KMS-11 (cell line): Measurements from ENCODE around the gene ERC2.
A peak's percentile ranks its signal among the peaks of the same experiment; 100 is the strongest.

Experiments
- H2AFZ ChIP-seq: fragments of 200-600 bp; sonication (generic); 2 replicates; pipeline ENCODE4 v1.6.1; 2016; ENCODE audit warnings: antibody characterized with exemption, mixed run types, low read depth
- H3K27ac ChIP-seq: fragments of 200-600 bp; sonication (generic); 2 replicates; pipeline ENCODE4 v1.6.1; 2016; ENCODE audit warnings: mild to moderate bottlenecking, mixed run types
- H3K27me3 ChIP-seq: fragments of 200-600 bp; sonication (generic); 2 replicates; pipeline ENCODE4 v1.6.1; 2017; ENCODE audit warnings: mild to moderate bottlenecking, low read depth, mixed run types, moderate library complexity; ENCODE audit not compliant: insufficient read depth
- H3K36me3 ChIP-seq: fragments of 200-600 bp; sonication (generic); 2 replicates; pipeline ENCODE4 v1.6.1; 2017; ENCODE audit warnings: mild to moderate bottlenecking, mixed run types; ENCODE audit not compliant: insufficient read depth
- H3K4me1 ChIP-seq: fragments of 200-600 bp; sonication (generic); 2 replicates; pipeline ENCODE4 v1.6.1; 2016; ENCODE audit warnings: mild to moderate bottlenecking, low read depth, mixed run types; ENCODE audit not compliant: poor library complexity, severe bottlenecking
- H3K4me2 ChIP-seq: fragments of 200-600 bp; sonication (generic); 2 replicates; pipeline ENCODE4 v1.7.0; 2016; ENCODE audit warnings: mild to moderate bottlenecking, mixed run types
- H3K4me3 ChIP-seq: fragments of 200-600 bp; sonication (generic); IDR thresholded peaks from 2 replicates; pipeline ENCODE4 v1.6.1; 2017; ENCODE audit warnings: low read depth, low read length, mixed read lengths; ENCODE audit not compliant: insufficient read depth
- H3K79me2 ChIP-seq: fragments of 200-600 bp; sonication (generic); 2 replicates; pipeline ENCODE4 v1.6.1; 2016; ENCODE audit warnings: low read depth, mixed run types; ENCODE audit not compliant: insufficient read depth
- H3K9ac ChIP-seq: fragments of 200-600 bp; sonication (generic); 2 replicates; pipeline ENCODE4 v1.6.1; 2016; ENCODE audit warnings: mild to moderate bottlenecking, mixed run types
- H4K20me1 ChIP-seq: fragments of 200-600 bp; sonication (generic); 2 replicates; pipeline ENCODE4 v1.6.1; 2016; ENCODE audit warnings: mild to moderate bottlenecking, mixed run types; ENCODE audit not compliant: insufficient read depth
- CTCF ChIP-seq: fragments of 200-600 bp; sonication (generic); conservative IDR thresholded peaks from 2 replicates; pipeline ENCODE4 v1.6.1; 2017; ENCODE audit warnings: low read depth, mild to moderate bottlenecking, antibody characterized with exemption, low read length, moderate library complexity, mixed read lengths

Gene ERC2

GRCh38 chr3:55486101-55486856 is 982.0 kb downstream of the ERC2 start:
- H3K36me3 ChIP-seq: no peaks in the 10 kb centered on the region
- H3K4me2 ChIP-seq: peak overlapping the region; percentile 69
- H3K27ac ChIP-seq: peak overlapping the region; percentile 50; the same call in 1 of the 2 replicates
- H3K4me1 ChIP-seq: peaks cover 17% of the 10 kb centered on the region
- no peaks in the 10 kb centered on the region for H3K79me2 ChIP-seq
- no peak for TF ChIP-seq CTCF
- H2AFZ ChIP-seq: peak overlapping the region; percentile 81; the same call in 1 of the 2 replicates
- H4K20me1 ChIP-seq: no peaks in the 10 kb centered on the region
- peak overlapping the region; percentile 43 for H3K4me3 ChIP-seq
- peak overlapping the region; percentile 49; the same call in 1 of the 2 replicates for H3K9ac ChIP-seq
- H3K27me3 ChIP-seq: no peaks in the 10 kb centered on the region

- peaks cover 8% of the 10 kb centered on the region for H3K4me1 ChIP-seq
- H4K20me1 ChIP-seq: no peaks in the 10 kb centered on the region
- H3K27ac ChIP-seq: peak overlapping the region; percentile 50; the same call in 1 of the 2 replicates
- no peaks in the 10 kb centered on the region for H3K36me3 ChIP-seq
- H3K27me3 ChIP-seq: no peaks in the 10 kb centered on the region
- TF ChIP-seq CTCF: 0 out of 2 replicates have a peak, but pooled peaks have one; percentile 28
- H2AFZ ChIP-seq: peak overlapping the region; percentile 82; the same call in 1 of the 2 replicates
- H3K4me2 ChIP-seq: peak overlapping the region; percentile 69
- no peak overlapping the region for H3K4me3 ChIP-seq
- H3K9ac ChIP-seq: peak overlapping the region; percentile 49; the same call in 1 of the 2 replicates
- H3K79me2 ChIP-seq: no peaks in the 10 kb centered on the region
Measured at GRCh38 chr3:55484801-55485791, 983.2 kb downstream of the ERC2 start.

- H3K4me3 ChIP-seq: no peak overlapping the region
- H3K36me3 ChIP-seq: no peaks in the 10 kb centered on the region
- H3K4me2 ChIP-seq: no peak overlapping the region; the same call in 1 of the 2 replicates
- no peaks in the 10 kb centered on the region for H3K27me3 ChIP-seq
- no peaks in the 10 kb centered on the region for H4K20me1 ChIP-seq
- no peaks in the 10 kb centered on the region for H3K4me1 ChIP-seq
- no peak overlapping the region for H3K9ac ChIP-seq
- no peak for TF ChIP-seq CTCF
- no peak overlapping the region for H3K27ac ChIP-seq
- H3K79me2 ChIP-seq: no peaks in the 10 kb centered on the region
- no peak overlapping the region for H2AFZ ChIP-seq
Measured at GRCh38 chr3:55484191-55484689, 984.0 kb downstream of the ERC2 start.
